GM11168 (cell line): ENCODE measurements around the gene AMIGO3.
"Not testable (repeated sequence)": the region's sequence is repeated elsewhere in the genome, so short reads cannot be mapped to it uniquely, and the experiment has no call there.

Experiments
- in situ Hi-C: fragments of 300-500 bp; cut with MboI; formaldehyde crosslinking; loops from one replicate; pipeline ENCODE4 v1.12.0; 2022; ENCODE audit warnings: low sequenced_read_pairs; ENCODE audit not compliant: unreplicated experiment

AMIGO3 gene

DNA sequence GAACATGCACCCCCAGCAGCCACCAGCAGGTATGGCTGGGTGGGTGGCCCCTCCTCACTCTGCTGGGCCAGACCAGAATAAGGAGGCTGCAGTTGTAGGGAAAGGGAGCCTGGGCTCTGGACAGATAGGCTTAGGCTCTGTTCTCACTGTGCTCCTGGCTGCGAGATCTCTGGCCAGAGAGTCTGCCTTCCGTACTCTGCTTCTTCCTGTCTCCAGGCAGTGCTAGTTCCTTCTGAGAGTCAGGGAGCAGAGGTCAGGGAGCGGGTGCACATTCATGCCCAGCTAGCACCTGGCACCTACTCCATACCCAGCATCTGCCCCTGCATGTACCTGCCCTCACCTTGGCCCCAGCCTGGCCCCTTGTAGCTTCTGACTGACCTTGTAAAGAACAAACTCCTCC, 28.0 kb downstream of the AMIGO3 start:
- in situ Hi-C loops: not testable (repeated sequence)

DNA sequence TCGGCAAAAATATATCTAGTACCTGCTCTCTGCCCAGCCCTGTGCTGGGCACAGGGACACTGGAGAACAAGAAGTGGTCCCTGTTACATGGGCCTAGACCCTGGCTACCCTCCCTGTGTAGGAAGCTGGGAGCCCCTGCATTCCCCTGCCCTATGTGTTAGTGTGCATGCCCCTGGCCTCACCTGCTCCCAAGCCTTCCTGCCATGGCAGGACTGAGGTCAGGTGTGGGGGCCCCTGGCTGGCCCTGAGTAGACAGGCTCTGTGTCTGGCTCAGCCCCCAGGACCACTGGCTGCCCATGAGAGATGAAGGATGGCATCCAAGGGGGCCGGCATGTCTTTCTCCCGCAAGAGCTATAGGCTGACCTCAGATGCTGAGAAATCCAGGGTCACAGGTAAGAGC, 28.6 kb downstream of the AMIGO3 start:
- in situ Hi-C loops: not testable (repeated sequence)

DNA sequence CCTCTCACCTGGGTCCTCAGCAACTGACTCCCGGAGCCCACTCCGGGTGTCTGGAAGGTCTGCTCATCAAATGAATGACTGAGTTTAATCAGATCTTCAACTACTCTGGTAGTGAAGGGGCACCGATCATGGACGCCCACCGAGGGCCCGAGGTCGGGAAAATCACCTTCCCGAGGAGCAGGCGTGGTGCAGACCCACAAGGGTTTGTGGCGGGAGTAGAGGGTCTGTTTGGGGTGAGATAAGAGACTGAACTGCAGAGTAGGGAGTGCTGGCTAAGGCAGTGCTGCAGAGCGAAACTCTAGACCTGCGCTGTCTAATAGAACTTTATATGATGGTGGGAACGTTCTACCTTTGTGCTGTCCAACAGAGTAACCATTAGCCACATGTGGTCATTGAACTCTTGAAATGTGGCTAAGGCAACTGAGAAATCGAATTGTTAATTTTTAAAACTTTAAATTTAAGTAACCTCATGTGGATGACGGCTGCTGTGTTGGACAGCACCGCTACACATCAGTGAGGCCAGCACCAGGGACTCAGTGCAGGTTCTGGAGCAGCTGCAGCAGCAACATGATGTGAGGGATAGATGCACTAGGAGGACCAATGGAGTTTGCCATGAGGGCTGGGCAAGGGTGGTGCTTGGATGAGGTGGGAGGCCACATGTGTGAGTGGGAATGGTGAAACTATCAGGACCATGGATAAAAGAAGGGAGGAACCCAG, 29.4 kb downstream of the AMIGO3 start:
- in situ Hi-C loops: not testable (repeated sequence)

DNA sequence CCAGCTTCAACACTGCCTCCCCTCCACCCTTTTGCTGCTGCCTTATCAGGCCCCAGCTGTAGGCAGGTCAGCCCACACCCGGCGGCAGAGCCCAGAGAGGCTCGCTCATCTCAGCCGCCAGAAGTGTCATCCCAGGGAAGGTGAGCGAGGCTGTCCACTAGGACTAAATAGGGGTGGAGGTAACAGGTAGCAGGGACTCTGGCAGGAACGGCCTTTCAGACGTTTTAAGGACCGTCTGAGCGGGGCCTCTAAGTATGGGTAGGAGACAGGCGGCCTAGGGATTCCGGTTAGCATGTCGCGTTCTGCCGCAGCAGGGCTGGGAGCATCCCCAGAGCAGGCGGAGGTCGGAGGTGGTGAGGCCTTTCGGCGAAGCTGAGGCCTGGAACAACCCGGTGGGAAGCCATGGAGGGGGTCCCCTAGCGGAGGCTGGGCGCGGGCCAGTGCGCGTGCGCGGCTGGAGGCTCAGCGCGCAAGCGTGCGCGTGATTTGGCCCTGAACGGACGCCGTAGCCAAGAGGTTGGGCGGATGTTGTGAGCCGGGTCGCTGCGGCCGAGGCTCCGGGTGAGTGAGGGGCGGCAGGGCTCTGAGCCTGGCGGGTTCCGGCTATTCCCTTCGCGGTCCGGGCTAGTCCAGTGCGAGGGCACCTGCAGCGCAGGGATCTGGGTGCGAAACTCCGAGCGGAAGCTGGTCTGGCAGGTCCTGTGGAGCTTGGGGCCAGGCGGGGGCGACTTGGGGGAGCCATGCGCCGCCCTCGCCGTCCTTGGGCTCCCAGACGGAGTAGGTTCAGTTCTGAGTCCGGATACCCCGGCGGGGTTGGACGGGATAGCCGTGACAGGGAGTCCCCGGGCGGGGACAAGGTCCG, 30.2 kb downstream of the AMIGO3 start, which contains the start of the genes MST1 and RNF123:
TSS of gene MST1 (minus strand) at position 429 of the 862 bp plus-strand sequence. CDS start 783 bp downstream, outside the sequence.
TSS of gene RNF123 (plus strand) at position 512 of the 862 bp plus-strand sequence. CDS start 1,609 bp downstream, outside the sequence.
- in situ Hi-C loops: no loop called here

DNA sequence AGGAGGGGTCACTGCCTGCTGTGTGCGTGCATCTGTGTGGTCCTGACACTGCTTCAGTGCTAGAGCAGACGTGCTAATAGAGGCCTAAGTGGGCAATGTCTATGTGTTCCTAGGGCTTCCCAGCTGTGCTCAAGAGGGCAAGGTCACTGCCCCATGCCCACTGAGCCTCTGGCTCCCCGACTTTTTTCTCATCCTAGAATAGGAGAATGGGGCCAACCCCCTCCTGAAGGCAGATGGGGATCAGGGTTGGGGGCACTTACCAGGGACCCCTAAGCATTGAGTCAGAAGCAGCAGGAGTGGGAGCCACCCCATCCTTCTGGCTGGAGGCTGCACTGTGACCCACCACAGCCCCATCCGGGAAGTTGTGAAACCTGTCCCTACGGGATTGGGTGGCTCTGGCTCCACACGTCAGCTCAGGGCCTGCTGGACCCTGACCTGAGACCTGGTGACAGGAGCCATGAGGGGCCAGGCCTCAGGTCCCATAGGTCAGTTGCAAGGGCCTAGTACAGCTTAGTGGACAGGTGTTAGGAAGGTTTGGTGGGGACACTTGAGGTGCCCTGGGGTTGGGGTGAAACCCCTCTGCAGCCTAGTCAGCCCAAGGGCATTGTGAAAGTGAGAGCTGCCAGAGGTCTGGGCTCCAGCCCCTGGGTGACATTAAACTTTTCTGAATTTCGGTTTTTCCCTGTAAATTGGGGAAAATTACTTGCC, 31.0 kb downstream of the AMIGO3 start:
- in situ Hi-C loops: not testable (repeated sequence)

DNA sequence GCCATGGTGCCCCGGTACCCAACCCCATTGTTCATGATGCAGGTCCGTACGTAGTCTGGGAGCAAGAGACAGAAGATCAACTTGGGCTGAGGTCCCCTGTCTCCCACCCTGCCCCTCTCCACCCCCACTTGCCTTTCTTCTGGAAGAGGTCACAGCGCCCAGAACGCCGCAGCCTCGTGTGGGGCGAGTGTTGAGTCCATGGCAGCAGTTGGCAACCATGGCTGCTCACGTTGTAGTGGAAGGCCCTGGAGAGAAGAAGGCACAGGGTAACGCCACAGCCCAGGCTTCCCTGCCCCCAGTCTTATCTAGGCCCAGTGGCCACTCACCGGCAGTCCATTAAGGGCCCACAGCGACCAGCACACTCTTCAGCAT, 32.1 kb downstream of the AMIGO3 start:
- in situ Hi-C loops: not testable (repeated sequence)

DNA sequence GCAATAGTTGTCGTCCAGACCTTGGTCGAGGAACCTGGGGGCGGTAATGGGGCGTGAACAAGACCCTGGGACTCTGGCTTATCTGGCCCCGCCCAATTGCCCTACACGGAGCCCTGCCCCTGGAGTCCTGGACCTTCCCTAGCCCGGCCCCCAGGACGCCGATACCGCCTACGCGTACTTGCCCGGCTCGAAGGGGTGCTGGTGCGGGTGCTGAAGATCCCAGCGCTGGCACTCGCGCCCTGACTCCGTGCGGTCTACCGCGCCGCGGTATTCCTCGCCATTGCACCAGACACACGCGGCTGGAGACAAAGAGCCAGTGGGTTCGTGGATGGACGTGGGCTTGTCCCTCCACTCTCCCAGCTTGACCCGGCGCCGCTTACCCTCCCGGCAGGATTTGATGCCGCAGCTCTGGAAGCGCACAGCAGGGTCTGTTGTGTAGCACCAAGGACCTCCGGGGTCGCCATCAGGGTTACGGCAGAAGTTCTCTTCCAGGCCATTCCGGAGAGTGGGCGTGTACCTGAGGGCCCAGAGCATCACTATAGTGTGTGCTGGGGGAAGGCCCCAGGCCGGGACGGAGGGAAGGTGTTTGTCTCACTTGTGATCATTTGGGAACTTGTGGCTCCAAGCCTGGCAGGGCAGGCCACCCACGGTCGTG, 32.6 kb downstream of the AMIGO3 start:
- in situ Hi-C loops: not testable (repeated sequence)

DNA sequence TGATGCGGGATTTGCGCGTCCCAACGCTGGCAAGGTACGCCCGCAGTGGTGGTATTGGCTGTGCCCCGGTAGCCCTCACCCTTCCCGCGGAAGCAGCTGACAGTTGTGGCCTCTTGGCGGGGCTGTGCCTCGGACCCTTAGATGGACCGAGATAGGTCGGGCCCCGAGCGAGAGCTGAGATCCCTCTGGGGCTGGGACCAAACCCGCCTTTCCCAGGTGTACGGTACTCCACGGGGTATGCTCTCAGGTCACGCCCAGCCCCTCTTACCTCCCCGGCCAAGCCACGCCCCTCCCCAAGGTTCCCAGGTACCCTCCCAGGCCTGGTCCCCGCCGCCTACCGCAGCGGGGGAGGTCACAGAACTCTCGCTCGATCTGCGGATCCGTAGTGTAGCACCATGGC, 33.1 kb downstream of the AMIGO3 start:
- in situ Hi-C loops: not testable (repeated sequence)

DNA sequence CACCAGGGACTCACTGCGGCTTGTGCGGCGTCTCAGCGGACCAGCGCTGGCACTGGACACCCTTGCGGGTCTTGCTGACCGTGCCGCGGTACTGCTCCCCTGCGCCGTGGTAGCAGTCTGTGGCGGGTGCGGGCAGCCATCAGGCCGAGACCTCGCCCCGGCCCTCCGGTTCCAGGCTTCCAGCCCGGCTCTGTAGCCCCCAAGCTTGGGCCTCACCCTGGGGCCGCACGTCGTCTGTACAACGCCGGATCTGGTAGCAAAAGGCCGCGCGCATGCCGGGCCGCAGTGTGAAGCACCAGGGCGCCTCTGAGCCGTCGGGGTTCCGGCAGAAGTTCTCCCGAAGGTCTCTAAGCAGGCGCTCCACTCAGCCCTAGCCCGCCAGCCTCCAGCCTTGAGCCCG, 33.6 kb downstream of the AMIGO3 start:
- in situ Hi-C loops: not testable (repeated sequence)

DNA sequence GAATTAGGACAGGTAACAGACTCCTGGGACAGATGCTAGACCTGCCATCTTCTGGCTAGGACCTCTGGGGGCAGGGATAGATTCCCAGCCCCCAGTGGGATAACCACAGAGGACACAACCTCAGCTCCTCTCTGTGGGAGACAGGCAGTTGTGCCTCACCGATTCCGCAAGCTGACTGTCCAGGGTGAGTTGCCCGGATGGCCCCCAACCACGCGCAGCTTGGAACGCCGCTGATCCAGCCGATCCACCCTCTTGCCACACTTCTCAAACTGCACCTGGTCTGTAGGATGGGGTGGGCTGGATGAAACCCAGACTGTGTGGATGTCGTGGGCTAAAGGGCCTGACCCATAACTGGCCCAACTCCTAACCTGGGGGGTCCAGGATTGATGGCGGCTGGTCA, 34.4 kb downstream of the AMIGO3 start:
- in situ Hi-C loops: not testable (repeated sequence)

DNA sequence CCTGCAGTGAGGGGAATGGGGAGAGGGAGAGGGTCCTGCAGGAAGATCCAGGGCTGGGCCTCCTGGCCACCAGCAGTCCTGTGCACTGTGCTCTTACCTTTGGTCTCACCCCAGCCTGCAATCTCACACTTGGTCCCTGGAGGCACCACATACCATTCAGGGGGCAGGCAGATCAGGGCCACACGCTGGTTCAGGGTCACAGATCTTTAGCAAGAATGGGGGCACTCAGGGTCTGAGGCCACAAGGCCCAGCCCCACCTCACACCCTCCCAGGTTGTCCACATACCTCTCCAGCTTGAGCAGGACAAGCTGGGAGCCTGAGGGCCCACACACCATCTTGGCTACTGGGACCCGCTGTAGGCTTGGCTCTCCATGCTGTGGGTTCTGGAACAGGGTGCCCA, 35.0 kb downstream of the AMIGO3 start:
- in situ Hi-C loops: not testable (repeated sequence)

DNA sequence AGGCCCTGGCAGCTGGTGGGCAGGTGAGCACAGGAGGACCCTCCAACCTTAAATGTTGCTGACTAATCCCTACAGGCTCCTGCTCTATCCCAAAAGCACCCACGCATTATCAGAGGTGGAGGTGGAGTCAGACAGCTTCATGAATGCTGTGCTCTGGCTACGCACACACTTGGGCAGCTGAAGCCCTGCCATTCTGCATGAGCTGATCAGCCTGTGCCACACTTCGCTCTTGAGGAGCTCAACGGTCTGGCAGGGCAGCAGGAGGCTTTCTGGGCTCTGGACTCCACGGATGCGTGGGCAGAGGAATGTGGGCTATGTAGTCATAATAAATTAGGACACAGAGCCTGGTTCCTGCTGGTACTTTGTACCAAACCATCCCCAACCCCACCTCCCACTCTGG, 36.3 kb downstream of the AMIGO3 start:
- in situ Hi-C loops: no loop called here

DNA sequence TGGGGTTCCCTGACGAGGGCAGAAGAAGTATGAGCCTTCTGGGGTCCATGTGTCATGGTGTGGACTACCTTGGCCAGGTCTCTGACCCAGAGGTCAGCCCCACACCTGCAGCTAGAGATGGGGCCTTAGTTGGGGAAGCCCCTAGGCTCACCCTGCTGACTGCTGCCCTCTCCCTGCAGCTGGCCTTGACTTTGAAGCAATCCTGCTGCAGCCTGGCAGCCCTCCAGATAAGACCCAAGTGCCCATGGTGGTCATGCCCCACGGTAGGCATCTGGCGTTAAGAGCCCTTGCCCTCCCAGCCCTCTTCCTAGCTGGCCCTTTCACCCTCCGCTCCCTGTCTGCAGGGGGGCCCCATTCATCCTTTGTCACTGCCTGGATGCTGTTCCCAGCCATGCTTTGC, 37.9 kb downstream of the AMIGO3 start:
- in situ Hi-C loops: no loop called here

DNA sequence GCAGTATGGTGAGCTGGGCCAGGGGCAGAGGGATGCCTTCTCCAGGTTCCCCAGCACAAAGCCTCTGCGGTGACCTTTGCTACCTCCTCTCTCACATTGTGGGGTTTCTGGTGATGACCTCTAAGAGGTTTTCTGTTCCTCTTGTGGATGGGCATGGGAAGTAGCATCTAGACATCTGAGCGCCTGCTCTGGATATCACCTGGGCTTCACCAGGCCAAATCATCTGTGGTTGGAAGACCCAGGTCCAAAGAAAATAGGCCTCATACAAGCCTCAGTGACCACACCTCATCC, 38.3 kb downstream of the AMIGO3 start:
- in situ Hi-C loops: no loop called here

DNA sequence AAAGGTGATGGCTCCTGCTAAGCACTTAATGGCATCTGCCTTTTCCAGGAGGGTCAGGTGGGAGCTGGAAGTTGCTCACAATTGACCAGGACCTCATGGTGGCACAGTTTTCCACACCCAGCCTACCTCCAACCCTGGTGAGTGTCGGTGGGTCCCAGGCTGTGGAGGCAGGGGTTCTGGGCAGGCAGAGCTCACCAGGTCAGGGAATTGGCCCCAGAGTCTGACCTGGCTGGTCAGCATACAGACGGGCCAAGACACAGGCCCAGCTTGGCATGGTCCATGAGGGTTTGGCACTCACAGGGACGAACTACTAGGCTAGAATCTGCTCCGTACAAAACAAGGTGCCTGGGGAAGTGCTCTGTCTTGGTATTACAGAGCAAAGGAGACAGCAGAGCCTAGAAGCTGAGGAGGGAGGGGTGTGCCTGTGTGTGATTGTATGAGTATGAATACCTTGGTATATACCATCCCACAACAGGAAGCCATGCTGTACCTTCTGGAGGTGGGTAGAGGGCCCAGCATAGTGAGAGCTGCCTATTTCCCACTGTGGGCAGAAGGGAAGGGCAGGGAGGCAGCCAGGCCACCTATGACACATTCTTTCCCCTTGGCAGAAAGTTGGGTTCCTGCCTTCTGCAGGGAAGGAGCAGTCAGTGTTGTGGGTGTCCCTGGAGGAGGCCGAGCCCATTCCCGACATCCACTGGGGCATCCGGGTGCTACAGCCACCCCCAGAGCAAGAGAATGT, 38.8 kb downstream of the AMIGO3 start:
- in situ Hi-C loops: no loop called here

DNA sequence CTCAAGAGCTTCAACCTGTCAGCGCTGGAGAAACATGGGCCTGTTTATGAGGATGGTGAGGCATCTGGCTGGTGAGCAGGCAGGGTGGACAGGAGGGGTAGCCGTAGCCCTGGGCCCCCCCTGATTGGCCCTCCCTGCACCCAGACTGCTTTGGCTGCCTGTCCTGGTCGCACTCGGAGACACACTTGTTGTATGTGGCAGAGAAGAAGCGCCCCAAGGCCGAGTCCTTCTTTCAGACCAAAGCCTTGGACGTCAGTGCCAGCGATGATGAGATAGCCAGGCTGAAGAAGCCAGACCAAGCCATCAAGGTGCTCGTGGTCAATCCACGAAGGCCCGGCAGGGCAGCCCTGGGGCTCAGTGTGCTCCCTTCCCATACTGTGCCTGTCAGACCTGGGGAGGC, 43.6 kb downstream of the AMIGO3 start:
- in situ Hi-C loops: no loop called here

DNA sequence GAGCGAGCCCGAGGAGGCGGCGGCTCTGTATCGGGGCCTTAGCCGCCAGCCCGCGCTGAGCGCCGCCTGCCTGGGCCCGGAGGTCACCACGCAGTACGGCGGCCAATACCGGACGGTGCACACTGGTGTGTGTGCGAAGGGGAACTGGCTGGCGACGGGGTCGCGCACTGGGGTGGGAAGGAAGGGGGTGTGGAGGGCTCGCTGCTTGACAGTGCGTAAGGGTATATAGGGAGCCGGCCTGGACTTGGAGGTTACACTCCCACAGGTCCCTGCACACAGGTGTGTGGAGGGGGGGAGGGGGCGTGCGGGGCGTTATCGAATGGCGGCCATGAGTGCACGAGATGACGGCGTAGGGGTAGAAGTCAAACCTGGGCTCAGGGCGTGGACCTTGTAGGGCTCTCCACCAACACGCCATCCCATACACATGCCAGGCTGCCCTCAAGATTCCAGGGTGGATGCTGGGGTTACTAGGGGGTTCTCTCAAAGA, 44.9 kb downstream of the AMIGO3 start:
- in situ Hi-C loops: no loop called here

DNA sequence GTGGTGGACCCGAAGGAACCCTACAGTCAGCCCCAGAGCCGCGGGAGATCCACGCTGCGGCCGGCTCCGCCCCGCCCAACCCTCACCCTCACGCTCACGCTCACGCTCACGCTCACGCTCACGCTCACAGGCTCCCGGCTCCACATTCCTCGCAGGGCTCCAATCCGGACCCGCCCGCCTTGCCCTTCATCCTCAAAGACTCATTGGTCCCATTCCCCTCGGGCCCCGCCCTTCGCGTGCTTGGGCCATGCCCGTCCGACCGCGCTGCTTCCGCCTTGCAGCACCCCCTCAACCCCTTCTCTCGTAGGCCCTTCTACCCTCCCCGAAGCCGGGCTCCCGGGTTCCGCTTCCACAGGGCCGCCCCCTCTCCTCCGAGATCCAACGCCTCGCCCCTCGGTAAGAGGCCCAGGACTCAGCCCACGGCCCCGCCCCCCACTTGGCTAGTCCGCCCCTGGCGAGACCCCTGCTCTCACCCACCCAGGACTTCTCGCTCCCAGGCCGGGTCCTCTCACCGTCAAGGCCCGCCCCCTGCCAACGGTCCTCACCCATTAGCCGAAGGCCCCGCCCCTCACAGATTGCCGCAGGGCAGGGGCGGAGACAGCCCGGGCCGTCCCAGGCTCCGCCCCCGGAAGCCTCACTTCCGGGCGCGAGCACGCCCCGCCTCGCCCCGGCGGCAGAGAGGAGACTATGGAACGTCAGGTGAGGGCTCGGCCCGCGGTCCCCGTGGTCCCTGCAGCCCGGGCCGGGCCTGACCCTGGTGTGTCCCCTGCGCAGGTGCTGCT, 45.6 kb downstream of the AMIGO3 start, which contains the start of gene APEH:
TSS of gene APEH (plus strand) at position 637 of the 782 bp plus-strand sequence. CDS start at position 688, 51 bp downstream.
- in situ Hi-C loops: no loop called here
